ENCODE measurements around the gene DIRAS1. TPM values are rescaled to one million over a fixed set of nuclear protein-coding genes. Genes with fewer than 3 reads are reported as not detected.

The DIRAS1 gene
- total RNA-seq, 1 experiment from 2014 or later: 18.5 TPM

GRCh38 chr19:2763687-2764086 lies 42.5 kb upstream of the DIRAS1 start:
- Histone ChIP-seq H3K9me3 (ENCODE audit: control insufficient read depth, insufficient read depth, low read depth, low read length) (no peaks in the 10 kb centered on the region), H3K27ac (ENCODE audit: low read length) (no peak overlapping the region), H3K4me1 (ENCODE audit: control insufficient read depth, insufficient read depth, low read length) (no peaks in the 10 kb centered on the region), H3K36me3 (ENCODE audit: control insufficient read depth, insufficient read depth, low read length) (no peaks in the 10 kb centered on the region; the same call in 1 of the 2 replicates), H3K4me3 (ENCODE audit: low read depth in 2 of 2, low read length in 2 of 2) (no peak overlapping the region), H3K27me3 (ENCODE audit: control insufficient read depth, insufficient read depth, low read length) (no peaks in the 10 kb centered on the region)
- POLR2A ChIA-PET: no interaction called here
- CTCF ChIA-PET: no interaction called here
- no TSS peak for BruUV-seq (replicated peaks)
- TF ChIP-seq POLR2AphosphoS5 (IDR thresholded peaks at IDR 0.05; ENCODE audit: low read depth, low read length) (no peak), CTCF (IDR thresholded peaks at IDR 0.05) (no peak), TCF7L2 (IDR thresholded peaks at IDR 0.05; ENCODE audit: low read depth, low read length) (no peak), REST (IDR thresholded peaks at IDR 0.05; ENCODE audit: insufficient read depth in 1 of 2, low read depth in 2 of 2, low read length in 1 of 2) (no peak), SIN3A (IDR thresholded peaks at IDR 0.05; ENCODE audit: borderline replicate concordance, insufficient read depth, low read depth, low read length) (no peak)
- DNase-seq (ENCODE audit: low read depth, low spot score) (no peak), ATAC-seq (no peak)
- intact Hi-C loops (cut with micrococcal nuclease; ENCODE audit: unreplicated experiment): no loop called here
- in situ Hi-C loops (cut with HindIII; ENCODE audit: low pct_unique_long_range_greater_than_20kb, low sequenced_read_pairs): no loop called here

- no peak for ATAC-seq
- TF ChIP-seq POLR2AphosphoS5 (IDR thresholded peaks at IDR 0.05; ENCODE audit: low read depth, low read length): no peak
- no peak for TF ChIP-seq CTCF (IDR thresholded peaks at IDR 0.05)
- TF ChIP-seq SIN3A (IDR thresholded peaks at IDR 0.05; ENCODE audit: borderline replicate concordance, insufficient read depth, low read depth, low read length): no peak
- TF ChIP-seq TCF7L2 (IDR thresholded peaks at IDR 0.05; ENCODE audit: low read depth, low read length): no peak
- TF ChIP-seq REST (IDR thresholded peaks at IDR 0.05; ENCODE audit: insufficient read depth in 1 of 2, low read depth in 2 of 2, low read length in 1 of 2): no peak
- Histone ChIP-seq H3K27me3 (ENCODE audit: control insufficient read depth, insufficient read depth, low read length) (no peaks in the 10 kb centered on the region), H3K36me3 (ENCODE audit: control insufficient read depth, insufficient read depth, low read length) (no peaks in the 10 kb centered on the region; the same call in 1 of the 2 replicates), H3K27ac (ENCODE audit: low read length) (no peak overlapping the region), H3K9me3 (ENCODE audit: control insufficient read depth, insufficient read depth, low read depth, low read length) (no peaks in the 10 kb centered on the region), H3K4me3 (ENCODE audit: low read depth in 2 of 2, low read length in 2 of 2) (no peak overlapping the region), H3K4me1 (ENCODE audit: control insufficient read depth, insufficient read depth, low read length) (no peaks in the 10 kb centered on the region)
- no peak for DNase-seq (ENCODE audit: low read depth, low spot score)
- intact Hi-C loops (cut with micrococcal nuclease; ENCODE audit: unreplicated experiment) (no loop called here), in situ Hi-C loops (cut with HindIII; ENCODE audit: low pct_unique_long_range_greater_than_20kb, low sequenced_read_pairs) (no loop called here)
- POLR2A ChIA-PET: no interaction called here
- CTCF ChIA-PET: no interaction called here
- no TSS peak for BruUV-seq (replicated peaks)
These were observed 41.8 kb upstream of the DIRAS1 start for GRCh38 chr19:2762783-2763496.

All from Panc1 (cell line).